ENCODE results near the gene RORC. TPM values are rescaled to one million over a fixed set of nuclear protein-coding genes. Genes with fewer than 3 reads are reported as not detected.
A peak's percentile ranks its signal among the peaks of the same experiment; 100 is the strongest.

RORC gene
- total RNA-seq, 6 donors from 2014 or later = 10.3 to 46.2 (median 24.1) TPM

DNA sequence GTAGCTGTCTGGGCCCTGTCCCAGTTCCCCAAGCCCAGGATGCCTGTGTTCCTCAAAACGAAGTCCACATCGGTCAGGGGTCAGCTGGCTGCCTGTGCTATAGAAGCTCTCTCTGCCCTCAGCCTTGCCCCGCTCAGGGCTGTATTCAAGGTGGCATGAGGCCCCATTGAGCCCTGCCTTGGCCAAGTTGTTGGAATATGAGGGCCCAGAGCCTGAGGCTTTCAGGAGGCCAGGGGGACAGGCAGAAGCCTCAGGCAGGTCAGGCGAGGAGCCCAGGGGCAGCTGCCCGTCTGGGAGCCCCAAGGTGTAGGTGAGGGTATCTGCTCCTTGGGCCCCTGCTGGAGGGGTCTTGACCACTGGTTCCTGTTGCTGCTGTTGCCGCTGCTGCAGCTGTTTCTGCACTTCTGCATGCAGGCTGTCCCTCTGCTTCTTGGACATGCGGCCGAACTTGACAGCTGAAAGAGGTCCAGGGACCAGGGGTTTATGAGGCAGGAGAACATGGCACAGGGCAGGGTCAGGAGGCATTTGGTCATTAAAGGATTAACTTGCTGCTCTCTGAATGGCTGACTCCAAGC is 16.5 kb downstream of the RORC start:
- Histone ChIP-seq H3K27ac (peak overlapping the region in 2 of 4 donors; percentile 11 to 21), H3K27me3 (no peaks in the 10 kb centered on the region), H3K4me3 (no peak overlapping the region), H3K36me3 (peaks cover 0 to 3% (median 0%) of the 10 kb centered on the region in 4 donors), H3K4me1 (no peaks in the 10 kb centered on the region), H3K9me3 (no peaks in the 10 kb centered on the region)
- ATAC-seq (ENCODE audit: low FRiP score in 2 of 2) (no peak), DNase-seq (no peak)
- TF ChIP-seq POLR2A (IDR thresholded peaks at IDR 0.05) (no peak), POLR2AphosphoS5 (IDR thresholded peaks at IDR 0.05) (no peak), EP300 (IDR thresholded peaks at IDR 0.05) (no peak)
- TF ChIP-seq, protein P1, sequence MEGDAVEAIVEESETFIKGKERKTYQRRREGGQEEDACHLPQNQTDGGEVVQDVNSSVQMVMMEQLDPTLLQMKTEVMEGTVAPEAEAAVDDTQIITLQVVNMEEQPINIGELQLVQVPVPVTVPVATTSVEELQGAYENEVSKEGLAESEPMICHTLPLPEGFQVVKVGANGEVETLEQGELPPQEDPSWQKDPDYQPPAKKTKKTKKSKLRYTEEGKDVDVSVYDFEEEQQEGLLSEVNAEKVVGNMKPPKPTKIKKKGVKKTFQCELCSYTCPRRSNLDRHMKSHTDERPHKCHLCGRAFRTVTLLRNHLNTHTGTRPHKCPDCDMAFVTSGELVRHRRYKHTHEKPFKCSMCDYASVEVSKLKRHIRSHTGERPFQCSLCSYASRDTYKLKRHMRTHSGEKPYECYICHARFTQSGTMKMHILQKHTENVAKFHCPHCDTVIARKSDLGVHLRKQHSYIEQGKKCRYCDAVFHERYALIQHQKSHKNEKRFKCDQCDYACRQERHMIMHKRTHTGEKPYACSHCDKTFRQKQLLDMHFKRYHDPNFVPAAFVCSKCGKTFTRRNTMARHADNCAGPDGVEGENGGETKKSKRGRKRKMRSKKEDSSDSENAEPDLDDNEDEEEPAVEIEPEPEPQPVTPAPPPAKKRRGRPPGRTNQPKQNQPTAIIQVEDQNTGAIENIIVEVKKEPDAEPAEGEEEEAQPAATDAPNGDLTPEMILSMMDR (IDR thresholded peaks at IDR 0.05) = no peak
- 90% methylated on average over 8 of the region's 8 CpGs; no CpG with 5 or more reads in 1 of the 2 donors for WGBS, 2 donors

DNA sequence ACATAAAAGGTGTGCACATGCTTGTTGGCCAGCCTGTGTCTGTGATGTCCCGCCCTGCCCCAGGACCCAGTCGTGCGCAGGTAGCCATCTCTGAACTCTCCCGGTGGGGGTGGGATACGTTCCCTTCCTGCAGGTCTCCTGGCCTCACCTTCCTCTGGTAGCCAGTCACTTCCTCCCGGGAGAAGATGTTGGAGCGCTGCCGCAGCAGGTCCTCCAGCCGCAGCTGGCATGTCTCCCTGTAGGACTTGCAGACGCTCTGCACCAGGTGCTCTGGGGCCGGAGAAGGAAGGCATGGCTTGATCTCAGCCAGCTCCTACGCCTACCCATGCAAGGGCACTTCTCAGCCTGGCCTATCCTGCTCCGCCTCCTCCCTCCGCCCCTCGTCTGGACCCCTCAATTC is 17.2 kb downstream of the RORC start:
- WGBS, 2 donors = 87 to 90% methylated on average over 10 to 15 of the region's 15 CpGs

DNA sequence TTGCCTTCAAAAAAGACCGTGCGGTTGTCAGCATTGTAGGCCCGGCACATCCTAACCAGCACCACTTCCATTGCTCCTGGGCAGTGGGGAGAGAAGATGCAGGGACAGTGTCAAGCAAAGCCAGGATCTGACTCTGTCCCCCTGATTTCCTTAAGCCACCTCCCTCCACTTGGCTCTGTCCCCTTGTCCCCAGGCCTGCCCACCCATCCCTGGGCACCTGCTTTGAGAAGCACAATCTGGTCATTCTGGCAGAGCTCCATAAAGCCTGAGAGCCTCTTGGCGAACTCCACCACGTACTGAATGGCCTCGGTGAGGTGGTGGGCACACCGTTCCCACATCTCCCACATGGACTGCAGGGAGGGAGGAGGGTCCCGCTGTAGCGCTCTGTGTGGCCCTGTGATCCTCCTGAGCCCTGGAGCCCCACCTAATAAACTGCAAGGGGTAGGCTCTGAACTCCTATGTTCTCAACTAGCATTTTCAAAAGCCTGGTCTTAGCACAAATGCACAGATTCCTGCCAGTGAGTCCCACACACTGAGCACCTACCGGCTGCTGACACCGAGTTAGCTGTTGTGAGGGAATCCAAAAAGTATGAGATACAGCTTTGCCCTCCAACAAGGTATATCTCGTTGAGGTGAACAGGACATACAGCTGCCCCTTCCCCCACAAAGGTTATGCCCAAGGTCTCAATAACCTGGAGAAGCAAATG is 18.2 kb downstream of the RORC start:
- DNase-seq = no peak

More for the DNA sequence above, 17.2 kb downstream of the RORC start:
- H3K27ac ChIP-seq = no peak overlapping the region
- DNase-seq (peak in 1 of 2 donors; percentile 65), ATAC-seq (ENCODE audit: low FRiP score in 2 of 2) (no peak)
- no peaks in the 10 kb centered on the region for H3K4me1 ChIP-seq
- no peaks in the 10 kb centered on the region for H3K9me3 ChIP-seq
- peaks cover 0 to 3% (median 0%) of the 10 kb centered on the region in 4 donors for H3K36me3 ChIP-seq
- no peak overlapping the region for H3K4me3 ChIP-seq
- TF ChIP-seq POLR2AphosphoS5 (IDR thresholded peaks at IDR 0.05) = no peak
- TF ChIP-seq, protein P1 (IDR thresholded peaks at IDR 0.05) = no peak
- no peak for TF ChIP-seq EP300 (IDR thresholded peaks at IDR 0.05)
- TF ChIP-seq POLR2A (IDR thresholded peaks at IDR 0.05) = no peak
- no peaks in the 10 kb centered on the region for H3K27me3 ChIP-seq

DNA sequence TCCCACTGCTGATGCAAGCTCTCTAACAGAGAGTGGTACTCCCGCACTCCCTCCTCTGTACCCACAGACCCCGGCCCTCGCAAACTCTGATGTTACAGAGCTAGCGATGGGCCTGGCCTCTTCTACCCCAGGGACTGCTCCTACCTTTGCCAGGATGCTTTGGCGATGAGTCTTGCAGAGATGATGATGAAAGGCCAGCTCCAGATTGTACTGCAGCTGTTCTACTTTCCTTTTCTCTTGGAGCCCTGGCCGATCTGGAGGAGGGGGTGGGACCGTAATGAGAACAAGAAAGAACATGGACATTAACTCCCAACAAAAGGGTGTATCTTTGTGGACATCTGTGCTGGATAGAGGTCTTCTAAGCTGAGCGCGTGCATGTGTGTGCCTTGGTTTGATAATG is 20.4 kb downstream of the RORC start:
- Histone ChIP-seq H3K4me1 (no peaks in the 10 kb centered on the region), H3K9me3 (no peaks in the 10 kb centered on the region), H3K27me3 (no peaks in the 10 kb centered on the region), H3K27ac (no peak overlapping the region), H3K36me3 (peaks cover 0 to 3% (median 0%) of the 10 kb centered on the region in 4 donors), H3K4me3 (no peak overlapping the region)
- 90 to 95% methylated on average over 9 of the region's 9 CpGs for WGBS, 2 donors
- TF ChIP-seq, protein P1 (IDR thresholded peaks at IDR 0.05) = no peak
- TF ChIP-seq EP300 (IDR thresholded peaks at IDR 0.05) = no peak
- TF ChIP-seq POLR2AphosphoS5 (IDR thresholded peaks at IDR 0.05) = no peak
- TF ChIP-seq POLR2A (IDR thresholded peaks at IDR 0.05) = no peak
- no peak for DNase-seq
- peak in 1 of 2 donors; percentile 44 for ATAC-seq (ENCODE audit: low FRiP score in 2 of 2)

More for the DNA sequence above, 18.2 kb downstream of the RORC start:
- TF ChIP-seq, protein P1 (IDR thresholded peaks at IDR 0.05) = no peak
- no peak for TF ChIP-seq EP300 (IDR thresholded peaks at IDR 0.05)
- TF ChIP-seq POLR2AphosphoS5 (IDR thresholded peaks at IDR 0.05) = no peak
- H3K27me3 ChIP-seq = no peaks in the 10 kb centered on the region
- H3K9me3 ChIP-seq = no peaks in the 10 kb centered on the region
- no peak overlapping the region for H3K27ac ChIP-seq
- H3K4me3 ChIP-seq = no peak overlapping the region
- H3K36me3 ChIP-seq = peaks cover 0 to 3% (median 0%) of the 10 kb centered on the region in 4 donors
- no peaks in the 10 kb centered on the region for H3K4me1 ChIP-seq
- ATAC-seq (ENCODE audit: low FRiP score in 2 of 2) = no peak
- 85% methylated on average over 11 to 12 of the region's 12 CpGs for WGBS, 2 donors
